HepG2 (cell line): ENCODE results near the gene SAE1. TPM values are rescaled to one million over a fixed set of nuclear protein-coding genes. Genes with fewer than 3 reads are reported as not detected.

Source experiments
- ARHGAP35 ChIP-seq: sonication (generic); formaldehyde crosslinking; IDR thresholded peaks from 2 replicates; pipeline ENCODE4 v1.9.0; 2022; ENCODE audit warnings: mild to moderate bottlenecking, inconsistent platforms, moderate library complexity, missing genetic modification reagents, borderline replicate concordance
- KLF6 ChIP-seq: IDR thresholded peaks from 2 replicates; pipeline ENCODE4 v1.8.0; 2016; ENCODE audit warnings: missing biosample characterization, missing genetic modification reagents
- MED13 ChIP-seq: sonication (generic); formaldehyde crosslinking; IDR thresholded peaks from 2 replicates; pipeline ENCODE4 v1.5.0; 2020; ENCODE audit warnings: missing genetic modification reagents
- MTF2 ChIP-seq: sonication (generic); formaldehyde crosslinking; IDR thresholded peaks from 2 replicates; pipeline ENCODE4 v1.5.0; 2020; ENCODE audit warnings: missing genetic modification reagents, borderline replicate concordance
- NFKB2 ChIP-seq: sonication (generic); formaldehyde crosslinking; IDR thresholded peaks from 2 replicates; pipeline ENCODE4 v1.4.0; 2020; ENCODE audit warnings: missing genetic modification reagents, borderline replicate concordance
- NFYC ChIP-seq: IDR thresholded peaks from 2 replicates; pipeline ENCODE4 v1.6.1; 2016; ENCODE audit warnings: missing genetic modification reagents, missing compliant biosample characterization
- NR2F6 ChIP-seq, 2 experiments: IDR thresholded peaks; 2 replicates each; pipeline ENCODE4 v1.6.1; 2016; ENCODE audit warnings: antibody characterized with exemption in 1 of 2, mild to moderate bottlenecking in 1 of 2
- POGZ ChIP-seq: sonication (generic); formaldehyde crosslinking; IDR thresholded peaks from 2 replicates; pipeline ENCODE4 v1.4.0; 2020; ENCODE audit warnings: mild to moderate bottlenecking, missing genetic modification reagents
- POLR2AphosphoS5 ChIP-seq: IDR thresholded peaks from 2 replicates; pipeline ENCODE4 v1.6.1; 2012; ENCODE audit warnings: low read depth, low read length
- RFX1 ChIP-seq: fragments of 450-650 bp; IDR thresholded peaks from 2 replicates; pipeline ENCODE4 v1.6.1; 2017
- TOPORS ChIP-seq: sonication (generic); formaldehyde crosslinking; IDR thresholded peaks from 2 replicates; pipeline ENCODE4 v1.8.0; 2023; ENCODE audit warnings: mild to moderate bottlenecking, missing genetic modification reagents
- XBP1 ChIP-seq: sonication (generic); formaldehyde crosslinking; IDR thresholded peaks from 2 replicates; pipeline ENCODE4 v1.5.0; 2020; ENCODE audit warnings: missing genetic modification reagents
- ZFP41 ChIP-seq: sonication (generic); formaldehyde crosslinking; IDR thresholded peaks from 2 replicates; pipeline ENCODE4 v1.4.0; 2020; ENCODE audit warnings: mild to moderate bottlenecking, missing genetic modification reagents, borderline replicate concordance
- ZNF10 ChIP-seq: sonication (generic); formaldehyde crosslinking; IDR thresholded peaks from 2 replicates; pipeline ENCODE4 v1.4.0; 2020; ENCODE audit warnings: mild to moderate bottlenecking, low read depth, missing genetic modification reagents, borderline replicate concordance
- ZNF292 ChIP-seq: sonication (generic); formaldehyde crosslinking; IDR thresholded peaks from 2 replicates; pipeline ENCODE4 v1.8.1; 2022; ENCODE audit warnings: mild to moderate bottlenecking, low read depth, missing genetic modification reagents, borderline replicate concordance
- ZNF816 ChIP-seq: sonication (generic); formaldehyde crosslinking; IDR thresholded peaks from 2 replicates; pipeline ENCODE4 v1.8.0; 2022; ENCODE audit warnings: missing genetic modification reagents, mild to moderate bottlenecking, borderline replicate concordance
- polyA plus RNA-seq, 8 experiments: library from polyadenylated mRNA; depleted of rRNA in 3 of 8; stranded (reverse) in 7 of 8; unstranded in 1 of 8; fragments of >200 nt; fragmentation: Illumina TruSeq in 4 of 8; extraction: Trizol in 4 of 8; gene quantifications; 2 replicates each; pipeline versions ENCODE4 v1.2.1 to v1.2.3, GENCODE V29; 2011 to 2016; ENCODE audit warnings: low read depth in 4 of 8, missing spikeins in 1 of 8, mixed read lengths in 1 of 8; ENCODE audit not compliant: insufficient read depth in 1 of 8
- total RNA-seq, 5 experiments: library from RNA; depleted of rRNA; stranded (reverse); fragments of >200 nt; fragmentation: Illumina TruSeq; extraction: Trizol; gene quantifications; 2 replicates each; pipeline ENCODE4 v1.2.3, GENCODE V29; 2016; ENCODE audit warnings: low read depth in 1 of 5
- TF ChIP-seq, protein P1 (sequence below), 2 experiments: fragments of 450-650 bp in 1 of 2; sonication (generic) in 1 of 2; formaldehyde crosslinking; IDR thresholded peaks; 2 replicates each; pipeline versions ENCODE4 v1.5.0 to v1.8.0; 2020 to 2022; ENCODE audit warnings: mild to moderate bottlenecking in 1 of 2, missing genetic modification reagents in 1 of 2
- TF ChIP-seq, protein P2 (sequence below): sonication (generic); formaldehyde crosslinking; IDR thresholded peaks from 2 replicates; pipeline ENCODE4 v1.5.0; 2020; ENCODE audit warnings: missing genetic modification reagents, mild to moderate bottlenecking, borderline replicate concordance
- TF ChIP-seq, protein P3 (sequence below): sonication (generic); formaldehyde crosslinking; IDR thresholded peaks from 2 replicates; pipeline ENCODE4 v1.5.1; 2020; ENCODE audit warnings: missing genetic modification reagents, mild to moderate bottlenecking, borderline replicate concordance
- TF ChIP-seq, protein P4 (sequence below): sonication (generic); formaldehyde crosslinking; IDR thresholded peaks from 2 replicates; pipeline ENCODE4 v1.4.0; 2020; ENCODE audit warnings: mild to moderate bottlenecking, missing genetic modification reagents
- TF ChIP-seq, protein P5 (sequence below): sonication (generic); formaldehyde crosslinking; IDR thresholded peaks from 2 replicates; pipeline ENCODE4 v1.5.0; 2020; ENCODE audit warnings: mild to moderate bottlenecking, missing genetic modification reagents

Gene SAE1
- total and polyA plus RNA-seq, 2 of the 13 experiments (the other 11 are each of a cell fraction or from before 2014, with no cell fraction given), result 87.6 to 197 TPM

DNA sequence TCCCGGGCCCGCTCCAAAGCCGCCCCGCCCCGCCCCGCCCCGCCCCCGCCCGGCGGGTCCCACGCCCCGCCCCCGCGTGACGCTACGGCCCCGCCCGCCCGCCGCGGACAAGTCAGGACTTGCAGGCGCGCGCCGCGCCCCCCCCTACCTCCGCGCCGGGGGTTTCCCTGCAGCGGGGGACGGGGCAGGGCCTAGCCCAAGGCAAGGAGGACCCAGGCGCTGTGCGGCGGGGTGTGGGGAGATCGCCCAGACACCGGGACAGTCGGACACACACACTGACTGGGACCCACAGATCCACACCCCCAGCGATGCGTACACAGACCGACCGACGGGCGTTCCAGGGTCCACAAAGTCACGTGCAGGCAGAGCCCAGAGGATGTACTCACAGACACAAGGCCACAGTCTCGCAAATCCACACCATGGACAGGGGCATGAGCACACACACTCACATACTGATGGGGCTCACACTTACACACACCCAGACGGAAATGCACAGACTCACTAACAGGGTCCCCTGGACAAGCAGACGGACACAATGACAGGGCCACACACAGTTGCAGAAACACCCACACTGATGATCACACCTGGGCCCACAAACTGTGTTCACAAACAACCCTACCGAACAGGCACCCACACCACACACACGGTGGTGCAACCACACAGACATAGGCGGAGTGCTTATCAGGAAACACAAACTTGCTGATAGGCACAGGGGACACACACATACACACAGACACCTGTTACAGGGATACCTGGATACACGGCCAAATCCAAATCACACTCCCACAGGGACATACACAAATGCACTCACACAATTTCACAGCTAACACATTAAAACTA lies 100.8 kb downstream of the SAE1 start (continued):
- TF ChIP-seq MED13 (CRISPR knock-in tag), result no peak; the same call in 1 of the 2 replicates
- TF ChIP-seq ZNF10 (CRISPR knock-in tag), result no peak
- no peak for TF ChIP-seq TOPORS (CRISPR knock-in tag)
- TF ChIP-seq, protein P1, sequence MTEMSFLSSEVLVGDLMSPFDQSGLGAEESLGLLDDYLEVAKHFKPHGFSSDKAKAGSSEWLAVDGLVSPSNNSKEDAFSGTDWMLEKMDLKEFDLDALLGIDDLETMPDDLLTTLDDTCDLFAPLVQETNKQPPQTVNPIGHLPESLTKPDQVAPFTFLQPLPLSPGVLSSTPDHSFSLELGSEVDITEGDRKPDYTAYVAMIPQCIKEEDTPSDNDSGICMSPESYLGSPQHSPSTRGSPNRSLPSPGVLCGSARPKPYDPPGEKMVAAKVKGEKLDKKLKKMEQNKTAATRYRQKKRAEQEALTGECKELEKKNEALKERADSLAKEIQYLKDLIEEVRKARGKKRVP (CRISPR knock-in tag; IDR thresholded peaks at IDR 0.05), result peak in 1 of 2 experiments; percentile 56; a peak in 2 of 4 replicates
- TF ChIP-seq ZNF816 (CRISPR knock-in tag), result no peak
- no peak for TF ChIP-seq NR2F6 (IDR thresholded peaks at IDR 0.05)
- TF ChIP-seq NR2F6 (CRISPR knock-in tag; IDR thresholded peaks at IDR 0.05), result peak; percentile 26; the same call in 1 of the 2 replicates
- TF ChIP-seq NFKB2 (CRISPR knock-in tag), result peak; percentile 90; the same call in 1 of the 2 replicates
- no peak for TF ChIP-seq XBP1 (CRISPR knock-in tag)
- 0 out of 2 replicates have a peak, but pooled peaks have one; percentile 47 for TF ChIP-seq ARHGAP35
- no peak for TF ChIP-seq RFX1
- TF ChIP-seq, protein P2, sequence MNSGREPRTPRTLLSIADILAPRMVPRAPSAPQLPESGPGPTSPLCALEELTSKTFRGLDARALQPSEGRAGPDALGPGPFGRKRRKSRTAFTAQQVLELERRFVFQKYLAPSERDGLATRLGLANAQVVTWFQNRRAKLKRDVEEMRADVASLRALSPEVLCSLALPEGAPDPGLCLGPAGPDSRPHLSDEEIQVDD (CRISPR knock-in tag), result peak; percentile 91; the same call in 1 of the 2 replicates
- TF ChIP-seq POGZ (CRISPR knock-in tag), result peak; percentile 61; the same call in 1 of the 2 replicates
- TF ChIP-seq POLR2AphosphoS5, result peak; percentile 50; the same call in 1 of the 2 replicates
- TF ChIP-seq ZFP41 (CRISPR knock-in tag), result no peak
- TF ChIP-seq, protein P3, sequence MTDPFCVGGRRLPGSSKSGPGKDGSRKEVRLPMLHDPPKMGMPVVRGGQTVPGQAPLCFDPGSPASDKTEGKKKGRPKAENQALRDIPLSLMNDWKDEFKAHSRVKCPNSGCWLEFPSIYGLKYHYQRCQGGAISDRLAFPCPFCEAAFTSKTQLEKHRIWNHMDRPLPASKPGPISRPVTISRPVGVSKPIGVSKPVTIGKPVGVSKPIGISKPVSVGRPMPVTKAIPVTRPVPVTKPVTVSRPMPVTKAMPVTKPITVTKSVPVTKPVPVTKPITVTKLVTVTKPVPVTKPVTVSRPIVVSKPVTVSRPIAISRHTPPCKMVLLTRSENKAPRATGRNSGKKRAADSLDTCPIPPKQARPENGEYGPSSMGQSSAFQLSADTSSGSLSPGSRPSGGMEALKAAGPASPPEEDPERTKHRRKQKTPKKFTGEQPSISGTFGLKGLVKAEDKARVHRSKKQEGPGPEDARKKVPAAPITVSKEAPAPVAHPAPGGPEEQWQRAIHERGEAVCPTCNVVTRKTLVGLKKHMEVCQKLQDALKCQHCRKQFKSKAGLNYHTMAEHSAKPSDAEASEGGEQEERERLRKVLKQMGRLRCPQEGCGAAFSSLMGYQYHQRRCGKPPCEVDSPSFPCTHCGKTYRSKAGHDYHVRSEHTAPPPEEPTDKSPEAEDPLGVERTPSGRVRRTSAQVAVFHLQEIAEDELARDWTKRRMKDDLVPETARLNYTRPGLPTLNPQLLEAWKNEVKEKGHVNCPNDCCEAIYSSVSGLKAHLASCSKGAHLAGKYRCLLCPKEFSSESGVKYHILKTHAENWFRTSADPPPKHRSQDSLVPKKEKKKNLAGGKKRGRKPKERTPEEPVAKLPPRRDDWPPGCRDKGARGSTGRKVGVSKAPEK (CRISPR knock-in tag), result no peak
- TF ChIP-seq KLF6 (CRISPR knock-in tag), result peak; percentile 70
- TF ChIP-seq, protein P4, sequence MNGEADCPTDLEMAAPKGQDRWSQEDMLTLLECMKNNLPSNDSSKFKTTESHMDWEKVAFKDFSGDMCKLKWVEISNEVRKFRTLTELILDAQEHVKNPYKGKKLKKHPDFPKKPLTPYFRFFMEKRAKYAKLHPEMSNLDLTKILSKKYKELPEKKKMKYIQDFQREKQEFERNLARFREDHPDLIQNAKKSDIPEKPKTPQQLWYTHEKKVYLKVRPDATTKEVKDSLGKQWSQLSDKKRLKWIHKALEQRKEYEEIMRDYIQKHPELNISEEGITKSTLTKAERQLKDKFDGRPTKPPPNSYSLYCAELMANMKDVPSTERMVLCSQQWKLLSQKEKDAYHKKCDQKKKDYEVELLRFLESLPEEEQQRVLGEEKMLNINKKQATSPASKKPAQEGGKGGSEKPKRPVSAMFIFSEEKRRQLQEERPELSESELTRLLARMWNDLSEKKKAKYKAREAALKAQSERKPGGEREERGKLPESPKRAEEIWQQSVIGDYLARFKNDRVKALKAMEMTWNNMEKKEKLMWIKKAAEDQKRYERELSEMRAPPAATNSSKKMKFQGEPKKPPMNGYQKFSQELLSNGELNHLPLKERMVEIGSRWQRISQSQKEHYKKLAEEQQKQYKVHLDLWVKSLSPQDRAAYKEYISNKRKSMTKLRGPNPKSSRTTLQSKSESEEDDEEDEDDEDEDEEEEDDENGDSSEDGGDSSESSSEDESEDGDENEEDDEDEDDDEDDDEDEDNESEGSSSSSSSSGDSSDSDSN (CRISPR knock-in tag), result peak; percentile 73
- TF ChIP-seq, protein P5, sequence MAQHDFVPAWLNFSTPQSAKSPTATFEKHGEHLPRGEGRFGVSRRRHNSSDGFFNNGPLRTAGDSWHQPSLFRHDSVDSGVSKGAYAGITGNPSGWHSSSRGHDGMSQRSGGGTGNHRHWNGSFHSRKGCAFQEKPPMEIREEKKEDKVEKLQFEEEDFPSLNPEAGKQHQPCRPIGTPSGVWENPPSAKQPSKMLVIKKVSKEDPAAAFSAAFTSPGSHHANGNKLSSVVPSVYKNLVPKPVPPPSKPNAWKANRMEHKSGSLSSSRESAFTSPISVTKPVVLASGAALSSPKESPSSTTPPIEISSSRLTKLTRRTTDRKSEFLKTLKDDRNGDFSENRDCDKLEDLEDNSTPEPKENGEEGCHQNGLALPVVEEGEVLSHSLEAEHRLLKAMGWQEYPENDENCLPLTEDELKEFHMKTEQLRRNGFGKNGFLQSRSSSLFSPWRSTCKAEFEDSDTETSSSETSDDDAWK (CRISPR knock-in tag), result no peak
- TF ChIP-seq NFYC (CRISPR knock-in tag), result no peak
- TF ChIP-seq ZNF292 (CRISPR knock-in tag), result peak; percentile 44; the same call in 1 of the 2 replicates
- 0 out of 2 replicates have a peak, but pooled peaks have one; percentile 33 for TF ChIP-seq MTF2 (CRISPR knock-in tag)
